GM13976 (cell line): ENCODE measurements around the gene LMO7.
"Not testable (repeated sequence)": the region's sequence is repeated elsewhere in the genome, so short reads cannot be mapped to it uniquely, and the experiment has no call there.

Source experiments
- DNase-seq: peaks from one replicate; pipeline ENCODE4 v3.0.0; 2012; ENCODE audit warnings: low spot score
- CTCF ChIP-seq: IDR thresholded peaks from 2 replicates; pipeline ENCODE4 v1.5.1; 2012; ENCODE audit warnings: borderline replicate concordance, mild to moderate bottlenecking; ENCODE audit not compliant: insufficient read depth; ENCODE audit errors: extremely low read depth, missing control alignments, control extremely low read depth
- in situ Hi-C: fragments of 300-500 bp; cut with MboI; formaldehyde crosslinking; loops from one replicate; pipeline ENCODE4 v1.12.0; 2022; ENCODE audit warnings: low sequenced_read_pairs, mixed read lengths, inconsistent platforms; ENCODE audit not compliant: unreplicated experiment

LMO7 gene

GRCh38 chr13:75675421-75675820, 39.3 kb downstream of the LMO7 start:
- in situ Hi-C loops: loop anchor here (25.0 kb wide), 1 partner anchor 787 kb away; no protein-coding TSS in a partner anchor

GRCh38 chr13:75679459-75679858, 43.3 kb downstream of the LMO7 start:
- in situ Hi-C loops: loop anchor here (25.0 kb wide), 1 partner anchor 783 kb away; no protein-coding TSS in a partner anchor
- no peak for TF ChIP-seq CTCF
- DNase-seq: no peak

More at GRCh38 chr13:75675421-75675820, 39.3 kb downstream of the LMO7 start:
- no peak for TF ChIP-seq CTCF
- no peak for DNase-seq

- not testable (repeated sequence) for DNase-seq
- in situ Hi-C loops: loop anchor here (25.0 kb wide), 1 partner anchor 782 kb away; no protein-coding TSS in a partner anchor
These were observed 44.1 kb downstream of the LMO7 start for GRCh38 chr13:75680251-75680650.

- no peak for TF ChIP-seq CTCF
- no peak for DNase-seq
- in situ Hi-C loops: loop anchor here (25.0 kb wide), 1 partner anchor 780 kb away; no protein-coding TSS in a partner anchor
These were observed 46.2 kb downstream of the LMO7 start for GRCh38 chr13:75682326-75682725.

- in situ Hi-C loops: loop anchor here (25.0 kb wide), 1 partner anchor 777 kb away; no protein-coding TSS in a partner anchor
- no peak for TF ChIP-seq CTCF
These were observed 49.1 kb downstream of the LMO7 start for GRCh38 chr13:75685239-75685697.

GRCh38 chr13:75687150-75687763, 51.1 kb downstream of the LMO7 start:
- DNase-seq: no peak
- TF ChIP-seq CTCF: peak; percentile 11
- in situ Hi-C loops: loop anchor here (25.0 kb wide), 1 partner anchor 775 kb away; no protein-coding TSS in a partner anchor

More at GRCh38 chr13:75685239-75685697, 49.1 kb downstream of the LMO7 start:
- DNase-seq: no peak

GRCh38 chr13:75689686-75690085, 53.6 kb downstream of the LMO7 start:
- DNase-seq: no peak
- in situ Hi-C loops: loop anchor here (5.0 to 25.0 kb wide), 3 partner anchors 178 to 773 kb away; no protein-coding TSS in a partner anchor
- TF ChIP-seq CTCF: no peak
